Ramos (cell line): ENCODE measurements around the gene FTCD.

Source experiments
- in situ Hi-C: fragments of 300-500 bp; cut with MboI; formaldehyde crosslinking; loops from one replicate; pipeline ENCODE4 v1.14.3; 2022; ENCODE audit warnings: low sequenced_read_pairs; ENCODE audit not compliant: unreplicated experiment

FTCD gene

DNA sequence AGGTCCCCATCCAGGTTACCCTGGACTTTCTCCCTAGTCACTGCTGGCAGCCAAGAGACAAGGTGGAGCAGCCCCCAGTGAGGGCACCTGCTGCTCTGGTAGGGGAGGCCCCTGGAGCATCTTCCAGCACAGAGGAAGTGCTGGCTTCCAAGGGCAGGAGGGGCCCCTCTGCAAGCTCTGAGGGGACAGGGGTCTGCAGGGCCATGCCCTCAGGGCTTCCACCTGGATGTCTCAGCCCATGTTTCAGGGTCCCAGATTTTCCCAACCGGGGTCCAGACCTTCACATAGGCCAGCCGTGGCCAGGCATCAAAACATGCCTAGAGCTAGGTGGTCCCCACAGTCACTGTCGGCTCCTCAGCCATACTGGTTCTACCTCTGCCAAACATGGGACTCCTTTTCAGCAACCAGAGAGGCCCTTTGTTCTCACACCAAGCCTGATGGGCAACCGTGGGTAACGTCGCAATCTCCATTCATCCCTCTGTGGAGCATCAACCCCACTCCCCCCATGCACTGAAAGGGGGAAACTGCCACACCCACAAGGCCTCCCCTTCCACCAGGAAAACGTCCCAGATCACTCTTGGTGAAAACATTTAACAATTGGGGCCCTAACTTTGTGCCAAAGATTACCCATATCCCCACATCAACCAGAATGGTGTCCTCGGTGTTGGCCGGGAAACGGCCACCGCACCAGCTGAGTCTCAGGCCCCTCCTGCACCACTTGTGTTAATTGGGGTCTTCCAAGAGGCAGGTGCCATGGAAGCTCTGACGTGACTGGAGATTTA is 59.4 kb downstream of the FTCD start:
- in situ Hi-C loops = no loop called here

- in situ Hi-C loops = no loop called here
These were observed 60.2 kb downstream of the FTCD start for GRCh38 chr21:46095083-46095719.

GRCh38 chr21:46094401-46095082 is 60.8 kb downstream of the FTCD start:
- in situ Hi-C loops = no loop called here

- in situ Hi-C loops = no loop called here
These were observed 61.5 kb downstream of the FTCD start for GRCh38 chr21:46093668-46094400.

DNA sequence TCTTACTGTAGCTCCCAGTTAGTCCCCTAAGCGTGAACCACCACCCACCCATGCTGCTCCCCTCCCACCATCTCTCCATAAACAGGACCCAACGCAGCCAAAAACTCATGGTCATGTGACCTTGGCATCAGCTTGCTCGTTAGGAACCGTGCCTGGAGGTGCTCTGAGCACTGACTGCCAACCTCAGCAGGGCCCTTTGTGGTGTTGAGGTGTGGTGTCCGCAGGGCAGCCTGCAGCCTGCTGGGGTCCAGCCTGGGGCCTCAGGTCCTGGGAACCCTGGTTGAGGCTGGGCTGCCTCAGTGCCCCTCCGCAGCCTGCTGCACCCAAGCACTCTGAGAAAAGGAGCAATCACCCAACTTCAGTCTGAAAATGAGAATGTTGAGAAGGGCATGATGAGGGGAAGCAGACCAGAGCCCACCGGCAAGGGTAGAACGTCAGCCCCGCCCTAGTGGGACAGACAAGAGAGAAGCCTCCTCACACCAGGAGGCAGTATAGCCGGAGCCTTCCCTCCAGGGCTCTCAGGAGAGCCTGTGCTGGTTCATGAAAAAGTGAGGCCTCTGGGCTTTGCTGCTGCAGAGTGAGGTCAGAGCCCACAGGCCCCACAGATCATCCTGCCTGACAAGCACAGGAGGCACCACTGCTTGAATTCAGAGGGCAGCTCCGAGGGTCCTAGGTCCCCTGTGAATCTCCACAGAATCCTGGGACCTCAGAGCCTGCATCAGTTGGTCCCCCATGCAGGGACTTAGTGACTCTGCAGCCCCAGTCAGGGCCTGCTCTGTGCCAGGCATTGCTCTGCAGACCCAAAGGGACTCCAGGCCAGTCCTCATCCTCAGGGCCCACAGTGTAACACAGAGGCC is 62.3 kb downstream of the FTCD start:
- in situ Hi-C loops = no loop called here

GRCh38 chr21:46092026-46092764 is 63.2 kb downstream of the FTCD start:
- in situ Hi-C loops = no loop called here

GRCh38 chr21:46091631-46092025 is 63.8 kb downstream of the FTCD start:
- in situ Hi-C loops = no loop called here

- in situ Hi-C loops = no loop called here
These were observed 64.3 kb downstream of the FTCD start for GRCh38 chr21:46091118-46091517.

GRCh38 chr21:46089285-46089684 is 66.1 kb downstream of the FTCD start:
- in situ Hi-C loops = no loop called here

- in situ Hi-C loops = no loop called here
These were observed 67.2 kb downstream of the FTCD start for GRCh38 chr21:46088189-46088588.

- in situ Hi-C loops = no loop called here
These were observed 67.7 kb downstream of the FTCD start for GRCh38 chr21:46087641-46088040.
